Duodenal mucosa (tissue), 2 donors: ENCODE results near the gene INF2.
"Not testable (repeated sequence)": the region's sequence is repeated elsewhere in the genome, so short reads cannot be mapped to it uniquely, and the experiment has no call there.

Experiments
- H3K27ac ChIP-seq: one replicate; pipeline ENCODE4 v1.7.0; 2013; ENCODE audit warnings: low read depth, low read length
- H3K27me3 ChIP-seq, 2 donors: one replicate each; pipeline ENCODE4 v1.7.0; 2013; ENCODE audit warnings: low read length in 2 of 2, control low read depth in 1 of 2; ENCODE audit not compliant: insufficient read depth in 2 of 2, control insufficient read depth in 1 of 2
- H3K36me3 ChIP-seq, 2 donors: one replicate each; pipeline ENCODE4 v1.7.0; 2013; ENCODE audit warnings: low read length in 2 of 2, control low read depth in 1 of 2; ENCODE audit not compliant: insufficient read depth in 2 of 2, control insufficient read depth in 1 of 2
- H3K4me1 ChIP-seq, 2 donors: one replicate each; pipeline ENCODE4 v1.7.0; 2013; ENCODE audit warnings: low read length in 2 of 2, control low read depth in 1 of 2; ENCODE audit not compliant: insufficient read depth in 2 of 2, control insufficient read depth in 1 of 2
- H3K4me3 ChIP-seq, 2 donors: one replicate each; pipeline ENCODE4 v1.7.0; 2013; ENCODE audit warnings: low read length in 2 of 2, low read depth in 1 of 2
- H3K9ac ChIP-seq, 2 donors: one replicate each; pipeline ENCODE4 v1.7.0; 2013; ENCODE audit warnings: low read length in 2 of 2, low read depth in 1 of 2
- H3K9me3 ChIP-seq, 2 donors: one replicate each; pipeline ENCODE4 v1.7.0; 2013; ENCODE audit warnings: low read length in 2 of 2, control low read depth in 1 of 2; ENCODE audit not compliant: control insufficient read depth in 1 of 2

INF2 gene

DNA sequence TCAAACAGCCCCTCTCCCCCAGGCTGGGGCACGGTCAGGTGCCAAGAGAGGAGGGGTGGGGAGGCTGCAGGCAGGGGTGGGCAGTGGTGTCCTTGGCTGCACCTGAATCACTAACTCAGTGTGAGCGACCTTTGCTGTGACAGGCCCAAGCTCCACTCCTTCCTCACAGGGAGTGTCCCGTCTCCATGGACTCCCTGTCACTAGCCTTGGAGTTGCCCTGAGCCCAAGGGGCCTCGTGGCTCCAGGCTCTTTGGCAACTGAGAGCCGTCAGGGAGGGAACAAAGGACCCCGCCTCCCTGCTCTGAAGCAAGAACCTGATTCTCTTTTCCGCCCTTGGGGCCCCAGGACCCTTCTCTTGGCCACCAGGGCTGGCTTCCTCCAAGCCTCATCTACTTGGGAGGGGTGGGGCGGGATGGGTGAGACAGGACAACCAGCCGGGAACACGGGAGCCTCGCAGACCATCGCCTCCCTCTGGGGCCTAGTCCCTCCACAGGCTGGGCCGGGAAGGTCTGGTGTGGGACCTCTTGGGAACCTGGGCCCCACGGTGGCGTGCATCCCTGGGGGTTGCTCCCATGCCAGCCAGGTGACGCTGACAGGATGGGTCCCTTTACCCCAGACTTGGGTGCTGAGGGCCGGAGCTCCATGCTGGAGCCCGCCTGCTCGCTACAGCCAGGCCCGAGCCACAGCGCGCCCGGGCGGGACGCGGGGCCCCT lies 33.7 kb downstream of the INF2 start:
- peaks cover 0 to 22% of the 10 kb centered on the region in 2 donors for H3K36me3 ChIP-seq
- no peaks in the 10 kb centered on the region for H3K9me3 ChIP-seq
- H3K4me1 ChIP-seq, result peaks cover 16 to 22% of the 10 kb centered on the region in 2 donors
- H3K4me3 ChIP-seq, result peak overlapping the region; percentile 79 to 82
- H3K27ac ChIP-seq, result no peak overlapping the region
- H3K9ac ChIP-seq, result no peak overlapping the region
- H3K27me3 ChIP-seq, result no peaks in the 10 kb centered on the region

- Histone ChIP-seq H3K27ac (peak within 1 kb of the TSS; percentile 36), H3K4me1 (peaks cover 16 to 22% of the 10 kb centered on the region in 2 donors), H3K4me3 (peak within 1 kb of the TSS; percentile 79 to 82), H3K27me3 (no peaks in the 10 kb centered on the region), H3K9ac (peak within 1 kb of the TSS; percentile 66 to 68), H3K9me3 (no peaks in the 10 kb centered on the region), H3K36me3 (peaks cover 0 to 20% of the 10 kb centered on the region in 2 donors)
These were observed 34.4 kb downstream of the INF2 start, which contains the start of gene ADSS1 for GRCh38 chr14:104723651-104724406. ADSS1 (plus strand) TSS chr14:104724229; CDS start chr14:104724271, 42 bp downstream.

DNA sequence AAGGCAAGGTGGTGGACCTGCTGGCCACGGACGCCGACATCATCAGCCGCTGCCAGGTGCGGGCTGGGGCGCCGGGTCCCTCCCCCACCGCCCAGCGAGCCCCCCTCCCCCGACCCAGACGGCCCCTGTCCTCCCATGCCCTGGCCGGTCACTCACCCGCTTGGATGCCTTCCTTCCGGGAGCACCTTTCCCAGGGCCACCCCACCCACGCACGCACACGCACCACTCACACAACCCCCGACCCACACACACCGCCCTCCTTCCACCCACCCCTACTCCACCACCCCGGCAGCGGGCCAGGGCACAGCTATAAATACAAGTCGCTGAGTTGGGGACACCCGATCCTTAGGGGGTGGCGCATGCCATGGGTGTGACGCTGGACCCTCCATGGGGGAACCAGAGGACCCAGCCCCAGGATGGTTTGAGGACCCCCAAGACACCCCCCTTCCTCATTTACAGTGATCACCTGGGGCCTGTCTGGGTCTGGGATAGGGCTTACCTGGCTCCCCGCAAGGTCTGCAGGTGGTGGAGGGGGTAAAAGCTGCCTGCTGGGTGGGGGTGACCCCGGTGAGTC lies 35.1 kb downstream of the INF2 start:
- H3K27me3 ChIP-seq, result no peaks in the 10 kb centered on the region
- peaks cover 0 to 14% of the 10 kb centered on the region in 2 donors for H3K36me3 ChIP-seq
- H3K27ac ChIP-seq, result no peak overlapping the region
- H3K4me1 ChIP-seq, result peaks cover 16 to 22% of the 10 kb centered on the region in 2 donors
- H3K9ac ChIP-seq, result peak overlapping the region; percentile 47 to 68
- H3K4me3 ChIP-seq, result peak overlapping the region; percentile 66 to 82
- H3K9me3 ChIP-seq, result no peaks in the 10 kb centered on the region

DNA sequence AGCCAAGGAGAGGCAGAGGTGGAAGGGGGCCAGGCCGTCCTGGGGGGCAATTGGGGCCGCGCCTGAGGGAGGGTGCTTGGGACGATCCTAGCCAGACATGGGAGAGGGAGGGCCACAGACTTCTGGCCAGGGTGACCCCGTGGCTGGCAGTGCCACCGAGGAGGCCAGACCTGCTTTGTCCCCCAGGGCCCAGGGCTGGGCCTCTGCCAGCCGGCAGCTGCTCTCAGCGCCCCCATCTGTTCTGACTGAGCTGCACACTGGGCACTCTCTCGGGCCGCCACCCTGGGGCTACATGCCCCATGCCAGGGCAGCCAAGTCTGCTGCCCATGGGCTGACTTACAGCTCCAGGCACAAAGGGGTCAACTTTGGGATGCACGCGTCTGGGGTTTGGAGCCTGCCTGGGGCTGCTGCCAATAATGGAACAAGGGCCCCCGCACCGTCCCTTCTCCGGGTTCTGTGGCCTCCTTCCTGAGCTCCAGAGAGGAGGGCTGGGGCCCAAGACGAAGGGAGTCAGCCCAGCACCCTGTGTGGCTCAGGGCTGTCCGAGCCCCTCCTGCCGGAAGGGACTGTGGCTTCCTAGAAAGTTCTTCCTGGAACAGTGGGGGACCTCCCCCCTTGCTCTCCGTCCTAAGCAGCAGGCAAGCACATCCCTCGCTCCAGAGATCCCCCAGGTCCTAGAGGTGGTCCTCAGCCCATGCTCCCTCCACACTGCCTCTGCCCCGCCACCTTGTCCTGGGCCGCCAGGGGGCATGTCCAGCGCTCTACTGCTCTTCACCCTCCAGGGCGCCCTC lies 35.8 kb downstream of the INF2 start:
- peak overlapping the region; percentile 66 to 82 for H3K4me3 ChIP-seq
- H3K27me3 ChIP-seq, result no peaks in the 10 kb centered on the region
- no peak overlapping the region for H3K27ac ChIP-seq
- H3K9me3 ChIP-seq, result no peaks in the 10 kb centered on the region
- H3K36me3 ChIP-seq, result peaks cover 0 to 8% of the 10 kb centered on the region in 2 donors
- H3K4me1 ChIP-seq, result peaks cover 16 to 22% of the 10 kb centered on the region in 2 donors
- peak overlapping the region; percentile 47 to 68 for H3K9ac ChIP-seq

- no peaks in the 10 kb centered on the region for H3K27me3 ChIP-seq
- H3K9me3 ChIP-seq, result no peaks in the 10 kb centered on the region
- H3K4me1 ChIP-seq, result peaks cover 16 to 22% of the 10 kb centered on the region in 2 donors
- H3K9ac ChIP-seq, result no peak overlapping the region
- H3K4me3 ChIP-seq, result no peak overlapping the region
- peaks cover 0 to 7% of the 10 kb centered on the region in 2 donors for H3K36me3 ChIP-seq
- no peak overlapping the region for H3K27ac ChIP-seq
These were observed 36.5 kb downstream of the INF2 start for GRCh38 chr14:104725772-104726548.

DNA sequence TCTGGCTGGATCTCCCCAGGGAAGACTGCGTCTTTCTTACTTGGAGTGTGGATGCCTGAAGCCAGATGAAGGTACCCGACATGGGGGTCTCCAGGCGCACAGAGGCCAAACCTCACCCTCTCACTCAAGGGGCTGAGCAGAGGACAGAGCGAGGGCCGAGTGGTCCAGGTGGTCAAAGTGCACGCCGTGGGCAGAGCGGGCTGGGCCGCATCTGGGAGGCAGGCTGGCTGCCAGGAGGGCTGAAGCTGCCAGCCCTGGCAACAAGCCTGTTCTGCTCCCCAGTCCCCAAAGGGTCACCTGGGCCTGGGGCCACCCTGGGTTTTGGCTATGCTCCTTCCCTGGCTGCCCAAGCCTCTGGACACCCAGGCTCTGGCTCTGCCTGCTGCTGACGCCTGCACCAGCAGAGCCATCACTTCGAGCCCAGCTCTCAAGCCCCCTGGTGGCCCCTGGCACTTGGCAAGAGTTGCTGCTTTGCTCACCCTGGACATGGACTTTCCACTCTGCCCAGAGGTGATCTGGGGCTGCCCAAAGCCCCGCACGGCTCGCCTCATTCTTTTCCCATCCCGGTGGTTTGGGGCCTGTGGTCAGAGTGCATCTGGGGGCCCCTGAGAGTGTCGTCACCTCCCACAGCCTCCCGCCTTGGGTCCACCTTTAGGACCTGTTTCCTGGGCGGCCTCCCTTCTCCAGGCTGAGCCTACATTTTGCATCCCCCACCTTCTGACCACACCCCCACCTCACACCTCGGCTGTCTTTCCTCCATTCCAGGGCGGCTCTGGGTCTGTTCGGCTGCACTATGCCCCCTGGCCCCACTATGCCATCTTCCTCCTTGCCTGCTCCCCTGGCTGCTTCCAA lies 37.4 kb downstream of the INF2 start:
- peaks cover 16 to 22% of the 10 kb centered on the region in 2 donors for H3K4me1 ChIP-seq
- peaks cover 0 to under 1% of the 10 kb centered on the region in 2 donors for H3K36me3 ChIP-seq
- no peaks in the 10 kb centered on the region for H3K27me3 ChIP-seq
- H3K9ac ChIP-seq, result no peak overlapping the region
- no peak overlapping the region for H3K4me3 ChIP-seq
- H3K9me3 ChIP-seq, result no peaks in the 10 kb centered on the region
- no peak overlapping the region for H3K27ac ChIP-seq

- Histone ChIP-seq H3K27me3 (no peaks in the 10 kb centered on the region), H3K9me3 (no peaks in the 10 kb centered on the region), H3K27ac (no peak overlapping the region), H3K4me1 (peaks cover 25 to 28% of the 10 kb centered on the region in 2 donors), H3K9ac (no peak overlapping the region), H3K36me3 (no peaks in the 10 kb centered on the region), H3K4me3 (no peak overlapping the region)
These were observed 39.2 kb downstream of the INF2 start for GRCh38 chr14:104728631-104729030.

- not testable (repeated sequence) for H3K27ac ChIP-seq, H3K9ac ChIP-seq, H3K9me3 ChIP-seq, H3K36me3 ChIP-seq, H3K27me3 ChIP-seq, H3K4me3 ChIP-seq
- peaks cover 25 to 29% of the 10 kb centered on the region in 2 donors for H3K4me1 ChIP-seq
These were observed 39.9 kb downstream of the INF2 start for GRCh38 chr14:104729176-104729834.
